Fibroblast of skin of left biceps (primary cell): Measurements from ENCODE around the gene TCERG1L.

ENCODE experiments used
- DNase-seq, 2 experiments: peaks; one replicate each; pipeline ENCODE4 v3.0.0-alpha.2; 2013; ENCODE audit warnings: low read depth in 2 of 2

The TCERG1L gene

GRCh38 chr10:131067690-131068089 is 243.8 kb downstream of the TCERG1L start:
- no peak for DNase-seq

GRCh38 chr10:131065673-131066305 is 245.7 kb downstream of the TCERG1L start:
- no peak for DNase-seq

- DNase-seq: no peak
These were observed 248.2 kb downstream of the TCERG1L start for GRCh38 chr10:131063311-131063710.

- DNase-seq: no peak
These were observed 248.8 kb downstream of the TCERG1L start for GRCh38 chr10:131062621-131063260.

- DNase-seq: no peak
These were observed 250.3 kb downstream of the TCERG1L start for GRCh38 chr10:131061216-131061615.

- DNase-seq: no peak
These were observed 251.6 kb downstream of the TCERG1L start for GRCh38 chr10:131059881-131060280.

GRCh38 chr10:131058799-131059198 is 252.7 kb downstream of the TCERG1L start:
- DNase-seq: no peak

GRCh38 chr10:131056781-131057180 is 254.7 kb downstream of the TCERG1L start:
- no peak for DNase-seq

- no peak for DNase-seq
These were observed 255.4 kb downstream of the TCERG1L start for GRCh38 chr10:131056091-131056579.

GRCh38 chr10:131055437-131055836 is 256.1 kb downstream of the TCERG1L start:
- DNase-seq: no peak

- DNase-seq: no peak
These were observed 258.3 kb downstream of the TCERG1L start for GRCh38 chr10:131053192-131053591.

GRCh38 chr10:131050162-131050766 is 261.3 kb downstream of the TCERG1L start:
- DNase-seq: no peak

GRCh38 chr10:131049016-131049415 is 262.5 kb downstream of the TCERG1L start:
- DNase-seq: no peak

GRCh38 chr10:131048606-131049005 is 262.9 kb downstream of the TCERG1L start:
- DNase-seq: no peak

GRCh38 chr10:131047501-131047900 is 264.0 kb downstream of the TCERG1L start:
- DNase-seq: no peak

- no peak for DNase-seq
These were observed 265.3 kb downstream of the TCERG1L start for GRCh38 chr10:131046194-131046593.

GRCh38 chr10:131044379-131045111 is 267.0 kb downstream of the TCERG1L start:
- no peak for DNase-seq

- no peak for DNase-seq
These were observed 268.4 kb downstream of the TCERG1L start for GRCh38 chr10:131043039-131043691.
